ENCODE results near the gene EHMT2.

Gene EHMT2

DNA sequence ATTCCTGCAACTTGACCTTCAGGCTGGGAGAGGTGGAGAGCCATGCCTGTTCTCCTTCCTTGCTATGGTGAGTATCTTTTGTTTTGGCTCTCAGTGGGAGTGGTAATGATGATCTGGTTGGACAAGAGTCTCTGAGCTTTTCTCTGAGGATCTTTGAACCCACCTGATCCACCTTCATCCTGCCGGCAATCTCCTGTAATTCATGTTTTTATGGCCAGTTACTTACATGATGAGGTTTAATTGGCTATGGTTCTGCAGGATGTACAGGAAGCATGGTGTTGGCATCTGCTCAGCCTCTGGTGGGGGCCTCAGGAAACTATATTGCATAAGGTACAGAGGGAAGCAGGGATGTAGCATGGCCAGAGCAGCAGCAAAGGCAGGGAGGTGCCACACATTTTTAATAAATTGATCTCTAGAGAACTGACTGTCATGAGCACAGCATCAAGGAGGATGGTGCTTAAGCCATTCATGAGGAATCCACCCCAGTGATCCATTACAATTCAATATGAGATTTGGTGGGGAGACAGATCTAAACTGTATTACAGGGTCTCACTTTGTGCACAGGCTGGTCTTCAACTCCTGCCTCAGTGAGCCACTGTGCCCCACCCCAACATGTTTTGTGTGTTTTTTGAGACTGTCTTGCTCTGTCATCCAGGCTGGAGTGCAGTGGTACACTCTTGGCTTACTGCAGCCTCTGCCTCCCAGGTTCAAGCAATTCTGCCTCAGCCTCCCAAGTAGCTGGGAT is 60.0 kb downstream of the EHMT2 start:
- no peak for DNase-seq

DNA sequence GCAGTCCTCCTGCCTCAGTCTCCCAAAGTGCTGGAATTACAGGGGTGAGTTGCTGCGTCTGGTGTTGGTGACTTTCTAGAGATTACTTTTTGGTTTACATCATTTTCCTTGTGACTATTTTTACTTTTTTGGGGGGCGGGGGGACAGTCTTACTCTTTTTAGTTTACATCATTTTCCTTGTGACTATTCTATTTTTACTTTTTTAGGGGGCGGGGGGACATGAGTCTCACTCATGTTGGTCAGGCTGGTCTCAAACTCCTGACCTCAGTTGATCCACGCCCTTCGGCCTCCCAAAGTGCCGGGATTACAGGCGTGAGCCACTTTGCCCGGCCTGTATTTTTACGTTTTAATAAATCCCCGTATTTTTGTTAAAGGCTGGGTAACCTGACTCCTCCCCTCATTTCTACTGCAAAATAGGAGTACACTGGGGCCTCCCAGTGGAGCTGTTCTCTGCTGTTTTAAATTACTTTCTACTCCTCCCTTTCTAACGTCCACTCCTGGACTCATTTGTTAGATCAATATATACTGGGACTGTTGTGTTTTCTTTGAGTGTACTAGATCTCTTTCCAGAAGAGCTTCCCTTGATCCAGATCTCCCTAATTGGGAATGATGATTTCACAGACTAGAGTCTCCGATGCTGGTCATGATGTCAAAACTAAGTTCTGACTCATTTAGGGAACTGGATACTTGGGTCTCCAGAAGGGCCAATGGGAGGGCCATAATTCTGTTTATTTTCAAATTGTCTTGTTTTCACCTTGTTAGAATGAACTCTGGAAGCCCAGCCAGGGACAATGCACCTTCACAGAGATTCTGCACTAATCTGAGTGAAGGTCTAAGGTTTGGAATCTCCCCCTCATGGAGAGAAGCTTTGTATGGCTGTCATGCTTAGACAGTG is 60.8 kb downstream of the EHMT2 start:
- no peak for DNase-seq

DNA sequence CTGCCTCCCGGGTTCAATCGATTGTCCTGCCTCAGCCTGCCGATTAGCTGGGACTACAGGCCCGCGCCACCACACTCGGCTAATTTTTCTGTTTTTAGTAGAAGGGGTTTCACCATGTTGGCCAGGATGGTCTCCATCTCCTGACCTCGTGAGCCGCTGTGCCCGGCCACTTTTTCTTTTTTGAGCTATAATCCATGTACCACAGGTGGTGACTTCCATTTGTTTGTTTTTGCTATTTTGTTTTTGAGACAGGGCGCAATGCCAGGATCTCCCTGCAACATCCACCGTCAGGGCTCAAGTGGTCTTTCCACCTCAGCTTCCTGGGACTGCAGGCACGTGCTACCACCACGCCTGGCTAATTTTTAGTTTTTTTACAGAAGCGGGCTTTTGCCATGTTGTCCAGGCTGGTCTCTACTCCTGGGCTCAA is 61.4 kb downstream of the EHMT2 start:
- DNase-seq = no peak

DNA sequence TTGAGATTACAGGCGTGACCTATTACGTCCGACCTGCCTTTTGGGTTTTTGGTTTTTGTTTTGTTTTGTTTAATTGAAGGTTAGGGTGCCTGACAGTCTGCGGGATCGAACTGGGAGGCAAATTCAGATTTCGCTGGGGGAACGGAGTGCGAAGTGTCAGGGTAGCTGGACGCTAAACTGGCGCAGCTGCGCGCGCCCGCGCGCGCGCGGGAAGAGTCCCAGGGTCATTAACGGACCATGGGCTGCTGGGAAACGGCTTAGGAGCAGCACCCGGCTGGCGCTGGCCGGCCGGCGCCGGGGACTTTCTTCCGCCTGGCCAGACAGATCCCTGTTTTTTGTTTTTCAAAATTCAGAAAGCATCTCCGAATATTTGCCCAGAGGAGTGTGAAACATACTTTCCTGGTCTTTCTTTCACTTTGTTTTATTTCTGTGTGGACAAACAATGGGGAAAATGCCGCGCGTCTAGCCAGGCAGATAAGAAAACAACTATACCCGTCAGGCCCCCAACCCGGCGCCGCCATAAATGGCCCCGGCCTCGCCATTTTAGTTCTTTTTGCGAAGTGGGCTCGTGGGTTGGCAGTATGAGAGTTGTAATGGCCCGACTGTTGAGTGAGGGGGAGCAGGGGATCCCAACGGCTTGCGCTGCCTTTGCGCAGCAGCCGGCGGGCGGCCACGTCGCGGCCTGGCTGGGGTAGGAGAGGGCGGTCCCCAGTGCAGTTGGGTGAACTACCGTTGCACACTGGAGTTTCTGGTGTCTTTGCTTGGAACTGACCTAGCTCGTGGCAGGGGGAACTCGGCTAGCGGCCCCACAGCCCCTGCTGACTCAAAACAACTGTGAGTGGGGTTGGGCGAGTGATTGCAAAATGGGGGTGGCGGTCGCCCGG is 62.9 kb downstream of the EHMT2 start:
- DNase-seq = peak; percentile 66

DNA sequence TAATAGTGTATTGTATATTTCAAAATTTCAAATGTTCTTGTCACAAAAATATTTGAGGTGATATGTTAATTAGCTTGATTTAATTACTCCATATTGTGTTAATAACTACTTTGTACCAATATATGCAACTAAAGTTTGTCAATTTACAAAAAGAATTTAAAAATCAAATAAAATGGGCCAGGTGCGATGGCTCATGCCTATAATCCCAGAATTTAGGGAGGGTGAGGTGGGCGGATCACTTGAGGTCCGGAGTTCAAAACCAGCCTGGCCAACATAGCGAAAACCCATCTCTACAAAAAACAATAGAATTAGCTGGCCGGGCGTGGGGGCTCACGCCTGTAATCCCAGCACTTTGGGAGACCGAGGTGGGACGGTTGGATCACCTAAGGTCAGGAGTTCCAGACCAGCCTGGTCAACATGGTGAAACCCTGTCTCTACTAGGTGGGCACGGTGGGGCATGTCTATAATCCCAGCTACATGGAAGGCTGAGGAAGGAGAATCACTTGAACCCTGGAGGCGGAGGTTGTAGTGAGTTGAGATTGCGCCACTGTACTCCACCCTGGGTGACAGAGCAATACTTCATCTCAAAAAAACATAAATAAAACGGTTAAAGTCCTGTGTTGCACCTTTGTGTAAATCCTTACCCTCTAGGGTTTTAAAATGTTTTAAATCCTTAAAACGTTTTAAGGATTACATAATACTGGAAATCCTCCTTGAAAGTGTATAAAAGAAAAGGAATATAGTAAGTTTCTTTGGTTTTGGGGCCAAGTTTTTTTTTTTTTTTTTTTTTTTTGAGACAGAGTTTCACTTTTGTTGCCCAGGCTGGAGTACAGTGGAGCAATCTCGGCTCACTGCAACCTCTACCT is 65.9 kb downstream of the EHMT2 start:
- DNase-seq = no peak

GRCh38 chr6:31830886-31831335 is 66.6 kb downstream of the EHMT2 start:
- DNase-seq = no peak

All from effector CD8-positive, alpha-beta T cell (primary cell).